Prostate gland (tissue), 2 donors: ENCODE results near the gene SMYD3.

ENCODE experiments used
- POLR2A ChIP-seq: fragments of 450-650 bp; IDR thresholded peaks from one replicate; pipeline ENCODE4 v1.6.1; 2016; ENCODE audit warnings: antibody characterized with exemption, mild to moderate bottlenecking
- TF ChIP-seq, protein P1 (sequence below), 4 experiments: fragments of 200-600 bp in 2 of 4; fragments of 450-650 bp in 2 of 4; sonication (generic) in 2 of 4; IDR thresholded peaks; 1 replicate in 3 of 4; 2 replicates in 1 of 4; pipeline ENCODE4 v1.5.1; 2016 to 2019; ENCODE audit warnings: antibody characterized with exemption in 4 of 4, mild to moderate bottlenecking in 2 of 4, moderate library complexity in 2 of 4

DNA sequence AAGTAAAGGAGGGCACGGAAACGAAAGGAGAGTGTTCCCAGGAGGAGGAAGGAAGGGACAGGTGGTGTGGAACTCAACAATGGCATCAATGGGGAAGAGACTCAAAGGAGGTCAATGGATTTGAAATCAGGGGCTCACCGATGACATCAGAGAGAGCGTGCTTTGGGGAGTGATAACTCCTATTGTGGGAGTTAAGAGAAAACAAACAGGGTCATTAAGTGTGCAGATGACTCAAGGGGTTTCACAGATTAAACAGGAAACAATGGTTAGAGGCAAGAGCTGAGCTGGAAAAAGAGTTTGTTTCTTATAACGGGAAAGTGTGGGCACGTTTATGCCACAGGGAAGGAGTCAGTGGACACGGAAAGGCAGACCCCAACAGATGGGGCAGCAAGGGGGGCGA, 629.1 kb downstream of the SMYD3 start:
- TF ChIP-seq, protein P1, sequence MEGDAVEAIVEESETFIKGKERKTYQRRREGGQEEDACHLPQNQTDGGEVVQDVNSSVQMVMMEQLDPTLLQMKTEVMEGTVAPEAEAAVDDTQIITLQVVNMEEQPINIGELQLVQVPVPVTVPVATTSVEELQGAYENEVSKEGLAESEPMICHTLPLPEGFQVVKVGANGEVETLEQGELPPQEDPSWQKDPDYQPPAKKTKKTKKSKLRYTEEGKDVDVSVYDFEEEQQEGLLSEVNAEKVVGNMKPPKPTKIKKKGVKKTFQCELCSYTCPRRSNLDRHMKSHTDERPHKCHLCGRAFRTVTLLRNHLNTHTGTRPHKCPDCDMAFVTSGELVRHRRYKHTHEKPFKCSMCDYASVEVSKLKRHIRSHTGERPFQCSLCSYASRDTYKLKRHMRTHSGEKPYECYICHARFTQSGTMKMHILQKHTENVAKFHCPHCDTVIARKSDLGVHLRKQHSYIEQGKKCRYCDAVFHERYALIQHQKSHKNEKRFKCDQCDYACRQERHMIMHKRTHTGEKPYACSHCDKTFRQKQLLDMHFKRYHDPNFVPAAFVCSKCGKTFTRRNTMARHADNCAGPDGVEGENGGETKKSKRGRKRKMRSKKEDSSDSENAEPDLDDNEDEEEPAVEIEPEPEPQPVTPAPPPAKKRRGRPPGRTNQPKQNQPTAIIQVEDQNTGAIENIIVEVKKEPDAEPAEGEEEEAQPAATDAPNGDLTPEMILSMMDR (IDR thresholded peaks at IDR 0.05) = no peak
- TF ChIP-seq POLR2A = no peak
